Activated T-helper 1 cell treated with Interleukin-2 at 50 U/mL for 16 hours (primary cell): Measurements from ENCODE around the gene TNRC6A.
"Not testable (repeated sequence)": the region's sequence is repeated elsewhere in the genome, so short reads cannot be mapped to it uniquely, and the experiment has no call there.

Experiments
- DNase-seq: peaks from one replicate; pipeline ENCODE4 v3.0.0-alpha.2; 2020; ENCODE audit warnings: low read depth

The TNRC6A gene

DNA sequence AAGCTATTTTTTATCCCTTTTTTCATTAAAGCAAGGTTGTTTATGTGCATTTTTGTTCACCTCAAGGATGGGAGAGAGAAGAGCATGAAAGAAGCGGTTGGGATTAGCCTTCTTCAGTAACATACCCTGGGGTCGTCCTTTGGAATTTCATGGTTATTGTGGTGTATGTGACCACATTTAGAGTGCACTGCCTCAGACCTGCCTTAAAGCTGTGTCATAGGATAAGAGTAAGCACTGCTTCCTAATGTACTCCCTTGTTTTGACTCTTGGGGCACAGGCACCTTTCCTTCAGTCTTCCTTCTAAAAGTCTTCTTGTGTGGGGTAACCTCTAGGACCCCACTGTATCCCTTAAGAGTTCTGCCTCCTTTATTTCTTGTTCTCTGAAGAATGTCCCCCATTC lies 28.9 kb downstream of the TNRC6A start:
- no peak for DNase-seq

DNA sequence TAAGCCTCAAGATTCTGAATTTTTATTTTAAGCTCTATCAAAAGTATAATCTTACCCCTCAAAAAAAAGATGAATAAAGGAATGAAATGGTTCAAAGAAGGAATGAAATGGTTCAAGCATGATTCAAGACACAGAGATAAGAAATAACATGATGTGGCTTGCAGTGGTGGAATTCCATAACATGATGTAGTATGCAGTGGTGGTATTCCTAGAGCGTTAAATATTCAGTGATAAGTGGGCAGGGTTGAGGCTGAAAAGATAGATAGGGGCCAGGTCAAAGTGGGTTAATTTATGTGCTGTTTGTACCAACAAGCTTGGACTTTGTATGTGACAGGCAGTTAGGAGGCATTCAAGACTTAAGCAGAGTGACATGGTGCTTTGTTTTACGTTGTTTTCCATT lies 29.6 kb downstream of the TNRC6A start:
- DNase-seq, result no peak

GRCh38 chr16:24761526-24761925 lies 32.1 kb downstream of the TNRC6A start:
- DNase-seq, result no peak

- no peak for DNase-seq
These were observed 35.5 kb downstream of the TNRC6A start for GRCh38 chr16:24764916-24765315.

GRCh38 chr16:24766057-24766456 lies 36.6 kb downstream of the TNRC6A start:
- DNase-seq, result no peak

DNA sequence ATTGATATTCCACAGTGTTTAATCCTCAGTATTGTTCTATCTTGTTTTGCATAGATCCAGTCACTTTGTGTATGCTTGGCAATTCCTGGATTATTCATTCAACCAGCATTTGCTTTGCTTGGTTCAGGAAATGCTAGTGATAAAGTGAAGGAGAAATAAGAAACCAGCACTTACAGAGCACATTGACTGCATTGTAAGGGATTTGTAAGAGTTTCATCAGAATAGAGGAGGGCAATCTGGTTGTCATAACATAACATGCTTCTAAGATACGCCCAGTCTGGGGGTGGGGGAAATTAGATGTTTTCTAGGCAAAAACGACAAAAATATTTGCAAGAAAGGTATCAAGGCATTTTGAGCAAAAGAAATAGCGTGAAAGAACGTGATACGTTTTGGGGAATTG lies 40.4 kb downstream of the TNRC6A start:
- DNase-seq, result no peak

- no peak for DNase-seq
These were observed 41.8 kb downstream of the TNRC6A start for GRCh38 chr16:24771132-24771778.

- DNase-seq, result no peak
These were observed 42.3 kb downstream of the TNRC6A start for GRCh38 chr16:24771779-24772157.

DNA sequence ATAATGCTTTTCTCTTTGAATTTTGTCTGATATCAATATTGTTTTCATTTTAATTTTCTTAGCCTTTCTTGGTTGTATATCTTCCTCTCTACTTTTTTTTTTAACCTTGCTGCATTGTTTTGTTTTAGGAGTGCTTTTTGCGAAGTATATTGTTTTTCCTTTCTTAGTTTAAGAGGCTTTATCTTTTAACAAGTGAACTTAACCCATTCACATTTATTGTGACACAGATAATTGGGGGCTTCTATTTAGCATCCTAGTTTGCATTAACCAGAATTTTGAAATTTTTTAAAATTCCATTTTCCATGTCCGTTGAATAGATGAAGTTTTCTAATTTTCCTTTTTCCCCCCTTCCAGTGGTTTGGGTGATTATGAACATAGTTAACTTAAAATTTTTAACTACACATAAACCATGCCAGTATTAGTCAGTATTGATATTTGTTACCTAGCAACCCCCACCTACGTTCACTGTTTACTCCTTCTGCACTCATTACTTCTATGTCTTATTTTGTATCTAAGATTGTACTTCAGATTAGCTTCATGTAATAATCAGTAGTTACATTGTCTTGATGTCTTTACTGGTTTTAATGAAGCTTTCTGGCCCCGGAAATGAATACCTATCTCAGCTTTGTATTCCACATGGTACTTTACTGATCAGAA lies 44.4 kb downstream of the TNRC6A start:
- DNase-seq, result no peak

GRCh38 chr16:24774510-24774909 lies 45.1 kb downstream of the TNRC6A start:
- DNase-seq, result no peak

DNA sequence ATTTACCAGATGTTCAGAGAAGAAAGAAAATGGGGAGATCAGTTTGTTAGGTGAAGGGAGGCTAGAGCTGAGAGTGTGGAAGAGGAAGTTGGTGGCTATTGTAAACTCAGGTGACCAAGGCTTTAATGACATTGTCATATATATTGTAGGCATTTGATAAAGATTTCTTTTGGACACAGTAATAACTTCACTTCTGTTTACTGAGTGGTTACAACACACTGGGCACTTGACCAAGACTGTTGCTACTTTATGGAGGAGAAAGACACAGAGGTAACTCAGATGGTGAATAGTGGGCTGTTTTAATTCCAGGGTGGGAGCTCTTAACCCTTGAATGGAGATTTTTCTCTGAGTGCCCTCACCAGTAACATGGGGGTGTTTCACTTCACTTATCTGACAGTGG lies 46.0 kb downstream of the TNRC6A start:
- DNase-seq, result no peak

GRCh38 chr16:24776501-24777220 lies 47.2 kb downstream of the TNRC6A start:
- DNase-seq, result no peak

DNA sequence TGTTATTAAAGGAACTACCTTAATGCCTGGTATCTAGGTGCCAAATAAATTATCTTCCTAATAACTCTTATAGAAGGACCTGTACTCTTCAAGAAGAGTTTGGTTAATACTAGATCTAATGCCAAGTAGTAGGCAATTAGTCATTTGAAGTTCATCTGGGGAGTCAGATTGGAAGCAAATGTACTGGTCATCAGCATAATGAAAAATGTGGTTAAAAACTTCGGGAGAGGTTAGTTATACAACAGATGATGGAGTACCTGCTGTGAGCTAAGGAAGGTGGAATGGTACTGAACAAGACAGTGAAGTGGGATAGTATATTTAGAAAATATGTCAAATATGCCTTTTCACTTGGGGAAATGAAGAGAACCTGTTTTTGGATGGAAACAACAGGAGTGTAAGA lies 49.2 kb downstream of the TNRC6A start:
- DNase-seq, result no peak

GRCh38 chr16:24781256-24781655 lies 51.8 kb downstream of the TNRC6A start:
- DNase-seq, result no peak

DNA sequence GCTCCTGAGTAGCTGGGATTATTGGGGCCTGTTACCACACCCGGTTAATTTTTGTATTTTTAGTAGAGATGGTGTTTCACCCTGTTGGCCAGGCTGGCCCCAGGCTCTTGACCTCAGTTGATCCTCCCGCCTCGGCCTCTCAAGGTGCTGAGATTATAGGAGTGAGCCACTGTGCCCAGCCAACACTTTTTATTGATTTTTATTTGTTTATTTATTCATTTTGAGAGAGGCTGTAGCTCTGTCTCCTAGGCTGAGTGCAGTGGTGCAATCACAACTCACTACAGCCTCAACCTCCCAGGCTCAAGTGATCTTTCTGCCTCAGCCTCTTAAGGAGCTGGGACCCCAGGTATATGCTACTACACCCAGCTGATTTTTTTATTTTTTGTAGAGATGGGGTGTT lies 54.7 kb downstream of the TNRC6A start:
- DNase-seq, result no peak

DNA sequence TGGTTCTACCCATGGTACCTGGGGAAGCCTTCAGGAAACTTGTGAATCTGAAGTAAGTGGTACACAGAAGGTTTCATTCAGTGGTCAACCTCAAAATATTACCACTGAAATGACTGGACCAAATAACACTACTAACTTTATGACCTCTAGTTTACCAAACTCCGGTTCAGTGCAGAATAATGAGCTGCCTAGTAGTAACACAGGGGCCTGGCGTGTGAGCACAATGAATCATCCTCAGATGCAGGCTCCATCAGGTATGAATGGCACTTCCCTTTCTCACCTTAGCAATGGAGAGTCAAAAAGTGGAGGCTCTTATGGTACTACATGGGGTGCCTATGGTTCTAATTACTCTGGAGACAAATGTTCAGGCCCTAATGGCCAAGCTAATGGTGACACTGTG lies 60.4 kb downstream of the TNRC6A start:
- no peak for DNase-seq

GRCh38 chr16:24800586-24800985 lies 71.1 kb downstream of the TNRC6A start:
- DNase-seq, result no peak

- no peak for DNase-seq
These were observed 72.4 kb downstream of the TNRC6A start for GRCh38 chr16:24801761-24802302.

DNA sequence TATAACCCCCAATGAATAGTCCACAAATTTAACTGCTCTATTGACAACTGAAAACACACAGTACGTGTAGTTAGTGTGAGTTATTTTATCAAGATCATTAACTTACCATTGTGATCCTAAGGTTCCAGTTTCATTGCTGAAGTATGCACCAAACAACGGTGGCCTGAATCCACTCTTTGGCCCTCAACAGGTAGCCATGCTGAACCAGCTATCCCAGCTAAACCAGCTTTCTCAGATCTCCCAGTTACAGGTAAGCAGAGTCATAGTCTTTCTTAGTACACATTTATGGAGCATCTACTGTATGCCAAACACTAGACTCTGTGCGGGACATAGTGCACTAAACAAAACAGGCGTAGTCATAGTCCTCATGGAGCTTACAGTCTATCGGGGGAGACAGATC lies 76.0 kb downstream of the TNRC6A start:
- DNase-seq, result no peak

- DNase-seq, result no peak
These were observed 77.8 kb downstream of the TNRC6A start for GRCh38 chr16:24807301-24807700.

GRCh38 chr16:24810951-24811843 lies 81.7 kb downstream of the TNRC6A start:
- DNase-seq, result no peak

DNA sequence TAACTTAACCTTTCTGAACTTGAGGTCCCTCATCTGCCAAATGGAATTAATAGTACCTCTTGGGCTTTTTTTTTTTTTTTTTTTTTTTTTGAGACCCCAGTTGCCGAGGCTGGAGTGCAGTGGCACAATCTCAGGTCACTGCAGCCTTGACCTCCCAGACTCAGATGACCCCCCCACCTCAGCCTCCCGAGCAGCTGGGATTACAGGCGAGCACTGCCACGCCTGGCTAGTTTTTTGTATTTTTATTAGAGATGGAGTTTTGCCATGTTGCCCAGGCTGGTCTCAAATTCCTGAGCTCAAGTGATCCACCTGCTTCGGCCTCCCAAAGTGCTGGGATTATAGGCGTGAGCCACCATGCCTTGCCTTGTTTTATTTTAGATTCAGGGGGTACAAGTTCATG lies 83.4 kb downstream of the TNRC6A start:
- not testable (repeated sequence) for DNase-seq
